HG03354 (cell line): ENCODE results near the gene CENPE.
A peak's percentile ranks its signal among the peaks of the same experiment; 100 is the strongest.

Experiments used
- ATAC-seq: cut with Tn5 transposase; IDR thresholded peaks from one replicate; pipeline ENCODE4 v1.9.1; 2021; ENCODE audit warnings: mild to moderate bottlenecking; ENCODE audit not compliant: unreplicated experiment, poor library complexity, severe bottlenecking

CENPE gene

DNA sequence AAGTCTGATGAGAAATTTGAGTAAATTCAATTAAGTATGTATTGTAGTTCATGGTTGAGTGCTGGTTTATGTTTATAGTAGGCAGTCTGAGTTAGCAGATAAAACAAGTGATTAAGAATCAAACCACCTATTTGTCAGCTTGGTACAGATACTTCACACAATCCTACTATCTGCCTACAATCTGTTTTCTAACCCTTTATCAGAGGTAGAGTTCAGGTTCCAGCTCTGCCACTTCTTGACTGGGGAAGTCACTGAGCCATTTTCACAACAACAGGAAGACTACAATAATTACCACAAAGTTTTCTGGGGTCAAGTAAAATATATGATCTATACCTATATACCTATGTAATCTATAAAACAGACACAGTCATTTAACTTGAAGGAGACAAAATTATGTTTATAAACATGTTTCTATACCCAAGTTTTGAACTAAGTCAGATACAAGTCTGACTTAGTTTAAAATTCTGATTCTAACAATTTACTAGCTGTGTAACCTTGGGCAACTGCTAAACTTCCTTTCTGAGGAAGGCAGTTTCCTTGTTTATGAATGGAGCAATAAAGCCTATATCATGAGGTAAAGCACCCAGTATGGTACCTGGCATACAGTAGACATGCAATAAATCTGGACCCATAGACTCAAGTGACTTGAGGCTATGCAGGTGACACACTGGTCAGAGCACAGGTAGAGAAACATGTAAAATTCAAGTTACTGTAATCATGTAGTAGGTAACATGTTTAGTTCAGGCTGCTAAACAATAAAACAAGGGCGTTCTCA lies 61.3 kb downstream of the CENPE start:
- no peak for ATAC-seq

DNA sequence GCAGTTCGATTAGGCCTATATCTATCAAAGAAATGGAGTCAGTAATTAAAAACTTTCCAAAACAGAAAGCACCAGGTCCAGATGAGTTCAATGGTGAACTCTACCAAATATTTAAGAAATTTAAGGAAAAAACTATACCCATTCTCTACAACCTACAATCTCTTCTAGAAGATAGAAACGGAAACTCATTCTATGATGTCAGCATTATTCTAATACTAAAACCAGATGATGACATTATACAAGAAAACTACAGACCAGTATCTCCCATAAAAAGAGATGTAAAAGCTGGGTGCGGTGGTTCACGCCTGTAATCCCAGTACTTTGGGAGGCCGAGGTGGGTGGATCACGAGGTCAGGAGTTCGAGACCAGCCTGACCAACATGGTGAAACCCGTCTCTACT lies 69.0 kb downstream of the CENPE start:
- ATAC-seq = no peak

DNA sequence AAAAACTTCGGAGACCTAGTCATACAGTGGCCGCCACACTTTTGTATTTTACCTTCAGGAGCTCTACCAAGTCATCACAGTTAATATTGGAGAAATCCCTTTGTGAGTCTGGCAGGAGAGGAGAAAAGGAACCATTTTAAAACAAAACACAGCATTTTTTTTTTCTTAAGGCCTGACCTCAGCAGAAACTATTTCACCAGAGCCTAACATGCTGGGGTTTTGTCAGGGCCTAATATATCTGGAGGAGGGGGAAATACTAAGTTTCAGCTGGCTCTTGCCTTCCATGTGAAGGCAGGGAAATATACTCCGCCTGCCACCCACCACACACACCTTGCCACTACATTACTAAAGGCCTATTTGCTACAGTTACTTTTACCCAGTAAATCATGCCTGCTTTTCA lies 72.0 kb downstream of the CENPE start:
- no peak for ATAC-seq

DNA sequence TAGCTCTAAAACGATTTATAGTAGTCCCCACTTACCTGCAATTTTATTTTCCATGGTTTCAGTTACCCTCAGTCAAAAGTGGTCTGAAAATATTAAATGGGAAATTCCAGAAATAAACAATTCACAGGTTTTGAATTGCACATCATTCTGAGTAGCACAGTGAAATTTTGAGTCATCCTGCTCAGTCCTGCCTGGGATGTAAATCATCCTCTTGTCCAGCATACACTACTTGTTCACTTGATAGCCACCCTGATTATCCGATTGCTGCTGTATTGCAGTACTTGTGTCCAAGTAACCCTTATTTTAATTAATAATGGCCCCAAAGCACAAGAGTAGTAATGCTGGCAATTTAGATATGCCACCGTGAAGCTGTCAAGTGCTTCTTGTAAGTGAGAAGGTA lies 75.0 kb downstream of the CENPE start:
- ATAC-seq = no peak

DNA sequence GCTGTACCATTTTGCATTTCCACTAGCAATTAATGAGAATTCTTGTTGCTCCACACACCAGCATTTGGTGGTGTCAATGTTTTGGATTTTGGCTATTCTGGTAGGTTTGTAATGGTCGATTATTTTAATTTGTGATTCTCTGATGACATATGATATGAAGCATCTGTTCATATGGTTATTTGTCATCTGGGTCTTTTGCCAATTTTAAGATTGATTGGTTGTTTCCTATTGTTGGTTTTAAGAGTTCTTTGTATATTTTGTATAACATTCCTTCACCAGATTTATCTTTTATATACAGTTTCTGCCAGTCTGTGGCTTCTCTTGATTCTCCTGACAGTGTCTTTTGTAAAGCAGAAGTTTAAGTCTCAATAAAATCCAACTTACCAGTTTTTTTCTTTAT lies 80.0 kb downstream of the CENPE start:
- no peak for ATAC-seq

DNA sequence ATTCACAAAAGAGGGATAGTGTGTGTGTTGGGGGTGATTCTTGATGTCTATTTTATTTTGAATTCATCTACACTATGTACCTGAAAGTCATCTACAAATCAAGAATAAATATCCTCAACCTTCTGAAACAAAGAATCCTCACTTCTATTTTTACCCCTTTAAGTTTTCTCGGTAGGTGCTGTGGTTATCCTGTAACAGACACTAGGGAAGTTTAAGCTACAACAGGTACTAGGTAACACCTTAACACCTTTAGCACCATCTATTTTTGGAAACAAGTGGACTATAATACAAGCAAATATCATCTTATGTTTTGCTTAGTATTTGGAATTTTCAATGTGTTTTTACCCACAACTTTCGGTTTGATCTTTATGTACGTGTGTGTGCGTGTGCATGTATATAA lies 86.5 kb downstream of the CENPE start:
- no peak for ATAC-seq

DNA sequence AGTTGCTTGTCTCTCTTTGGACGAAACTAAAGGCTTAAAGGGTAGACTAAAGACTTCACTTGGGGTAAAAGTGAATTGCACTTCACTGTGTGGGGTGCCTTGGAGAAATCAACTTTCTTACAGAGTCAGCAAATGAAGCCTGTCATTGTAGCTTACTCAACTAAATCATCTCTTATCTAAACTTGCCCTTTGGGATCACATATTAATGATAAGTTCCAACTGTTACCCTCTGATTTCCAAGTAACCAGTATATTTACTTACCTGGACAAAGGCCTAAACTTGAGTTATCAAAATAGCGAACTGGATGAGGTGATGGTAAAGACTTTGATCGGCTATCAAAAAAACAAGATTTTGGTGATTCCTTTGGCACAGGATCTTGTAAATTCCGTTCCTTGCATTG lies 89.6 kb downstream of the CENPE start:
- no peak for ATAC-seq

DNA sequence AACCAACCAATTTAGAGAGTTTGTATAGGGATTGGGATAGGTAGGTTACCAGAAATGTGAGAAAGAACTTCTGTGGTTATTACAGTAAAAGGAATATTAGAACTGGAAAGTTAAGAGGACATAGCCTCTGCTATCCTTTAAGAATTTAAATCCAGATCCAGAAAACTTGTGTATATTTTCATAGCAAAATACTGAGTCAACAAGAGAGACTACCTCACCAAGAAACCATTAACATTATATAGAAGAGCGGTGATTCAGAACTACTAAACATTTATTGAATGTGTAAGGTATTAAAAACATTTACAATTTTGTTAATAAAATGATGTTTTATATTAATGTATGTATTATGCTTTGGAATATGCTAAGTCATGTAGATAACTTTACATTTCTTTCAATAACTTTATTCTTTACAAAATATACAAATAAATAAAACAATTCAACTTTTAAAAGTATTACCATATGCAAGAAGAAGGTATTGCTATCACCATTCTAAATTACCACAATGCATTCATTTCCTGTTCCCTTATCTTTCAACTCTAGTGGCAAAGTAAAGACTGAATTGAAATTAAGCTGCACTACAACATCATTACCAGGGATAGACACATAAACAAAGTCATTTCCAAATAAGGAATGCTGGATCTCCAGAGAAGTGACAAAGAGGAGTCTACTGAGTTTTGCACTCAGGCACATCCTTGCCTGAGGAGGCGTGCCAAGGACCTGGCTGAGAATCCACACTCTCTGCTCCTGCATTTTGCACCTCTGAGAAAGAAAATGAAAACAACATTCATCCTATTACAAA lies 92.4 kb downstream of the CENPE start:
- ATAC-seq = no peak

DNA sequence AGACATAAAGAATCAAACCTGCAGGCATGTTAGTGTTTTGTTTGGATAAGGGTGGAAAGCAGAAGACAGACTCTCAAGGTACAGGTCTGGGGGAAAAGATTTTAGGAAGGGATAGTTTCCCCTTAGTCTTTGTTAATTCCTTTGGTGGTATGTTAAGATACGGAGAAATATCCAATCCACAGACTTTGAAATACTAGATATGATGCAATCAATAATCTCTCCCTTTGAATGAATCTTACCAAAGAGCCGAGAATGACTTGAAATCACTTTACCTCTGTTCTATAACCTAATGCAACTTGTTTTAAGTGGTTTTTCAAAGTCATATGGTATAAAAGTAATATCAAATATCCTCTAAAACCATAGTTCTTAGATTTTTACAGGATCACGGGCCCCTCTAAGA lies 93.3 kb downstream of the CENPE start:
- ATAC-seq = no peak

DNA sequence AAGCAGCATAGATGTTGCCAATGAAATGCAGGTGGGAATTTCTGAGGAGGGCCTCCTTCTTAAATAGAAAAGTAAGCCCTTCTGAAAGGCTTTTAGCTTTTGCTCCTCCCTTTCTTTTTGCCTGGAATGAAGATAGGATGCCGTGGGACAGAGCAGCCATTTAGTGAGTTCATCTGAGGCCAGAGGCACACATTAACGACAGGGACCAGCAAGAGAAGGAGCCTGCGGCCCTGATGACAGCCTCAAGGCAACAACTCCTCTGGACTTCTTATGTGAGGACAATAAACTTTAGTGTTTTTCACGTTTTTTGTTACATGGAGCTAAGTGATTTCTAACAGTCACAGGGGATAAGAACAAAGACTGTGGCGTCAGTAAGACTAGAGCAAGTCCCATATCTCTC lies 97.5 kb downstream of the CENPE start:
- no peak for ATAC-seq

DNA sequence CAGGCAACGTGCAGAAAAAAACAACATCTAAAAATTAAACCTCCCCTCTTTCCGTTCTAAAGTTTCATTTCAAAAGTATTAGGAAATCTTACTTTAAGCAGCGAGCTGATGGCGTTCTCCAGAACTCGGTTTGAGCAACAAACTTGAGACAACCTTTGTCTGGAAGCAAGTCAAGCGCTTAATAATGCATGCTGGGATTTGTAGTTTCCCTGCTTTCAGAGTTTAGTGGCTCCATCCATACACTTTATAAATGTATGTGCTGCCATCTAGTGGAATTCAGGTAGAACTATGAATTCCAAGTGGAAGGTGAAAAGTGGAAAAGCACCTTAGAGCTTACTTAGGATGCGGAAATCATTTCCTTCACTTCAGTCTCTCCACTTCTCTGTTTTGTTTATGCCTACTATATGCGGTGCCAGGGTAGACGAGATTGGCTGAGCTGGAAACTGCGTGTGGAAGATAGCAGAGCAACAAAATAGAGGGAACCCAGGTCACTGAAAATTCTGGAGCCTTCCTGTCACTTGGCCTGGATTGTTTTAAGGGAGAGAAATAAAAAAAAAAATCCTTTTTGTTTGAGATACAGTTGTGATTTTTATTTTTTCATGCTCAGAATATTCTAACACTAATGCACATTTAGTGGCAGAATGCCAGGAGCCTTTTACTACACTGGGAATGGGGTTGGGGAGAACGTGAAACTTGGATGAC lies 98.3 kb downstream of the CENPE start, which contains the start of gene BDH2:
BDH2 (minus strand) TSS at position 144 of the 702 bp plus-strand sequence. CDS start 3,580 bp downstream, outside the sequence.
- peak; percentile 98 for ATAC-seq

DNA sequence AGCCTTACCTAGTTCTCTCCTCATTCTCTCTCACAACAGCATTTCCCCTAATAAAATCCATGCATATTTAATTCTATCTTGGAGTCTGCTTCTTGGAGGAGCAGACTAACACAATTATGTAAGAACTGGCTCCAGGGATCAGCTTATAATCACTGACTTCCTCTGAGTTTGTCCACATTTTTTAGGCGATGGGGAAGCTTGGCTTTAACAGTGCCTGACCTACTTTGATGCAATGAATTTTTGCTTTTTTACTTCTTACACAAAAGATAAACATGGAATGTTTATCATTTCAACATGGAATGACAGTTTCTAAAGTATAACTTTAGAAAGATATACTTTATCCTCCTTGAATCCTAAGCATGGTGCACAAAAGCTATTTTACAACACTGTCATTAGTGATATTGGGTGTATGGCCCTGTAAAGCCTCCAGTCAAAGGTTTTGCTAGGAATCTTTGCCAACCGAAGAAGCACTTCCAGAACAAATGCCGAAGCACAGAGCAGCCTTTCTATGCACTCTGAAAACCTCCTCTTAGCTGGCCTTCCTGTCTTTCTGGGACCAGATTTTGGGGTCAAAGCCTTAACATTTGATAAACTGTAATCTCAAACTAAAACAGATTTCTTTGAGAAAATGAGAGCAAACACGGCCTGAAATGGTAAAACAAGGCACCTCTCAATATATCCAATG lies 99.2 kb downstream of the CENPE start:
- ATAC-seq = no peak

DNA sequence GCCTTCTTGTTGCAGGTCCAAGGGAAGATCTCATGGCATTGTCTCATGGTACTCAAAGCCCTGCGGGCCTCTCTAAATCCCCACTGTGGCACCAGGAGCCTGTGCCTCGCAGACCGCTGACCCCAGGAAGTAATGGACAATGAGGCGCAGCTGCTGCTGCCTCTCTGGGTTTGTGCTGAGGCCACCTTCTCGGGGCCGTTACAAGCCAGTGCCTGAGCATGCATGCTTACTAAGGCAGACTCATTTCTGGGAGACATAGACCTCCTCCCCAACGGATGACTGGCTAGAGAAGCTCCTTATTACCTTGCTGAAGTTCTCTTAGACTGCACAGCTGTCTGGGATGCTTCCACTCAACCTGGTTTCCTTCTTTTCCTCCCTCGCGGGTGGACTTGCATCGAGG lies 99.8 kb downstream of the CENPE start:
- ATAC-seq = no peak

DNA sequence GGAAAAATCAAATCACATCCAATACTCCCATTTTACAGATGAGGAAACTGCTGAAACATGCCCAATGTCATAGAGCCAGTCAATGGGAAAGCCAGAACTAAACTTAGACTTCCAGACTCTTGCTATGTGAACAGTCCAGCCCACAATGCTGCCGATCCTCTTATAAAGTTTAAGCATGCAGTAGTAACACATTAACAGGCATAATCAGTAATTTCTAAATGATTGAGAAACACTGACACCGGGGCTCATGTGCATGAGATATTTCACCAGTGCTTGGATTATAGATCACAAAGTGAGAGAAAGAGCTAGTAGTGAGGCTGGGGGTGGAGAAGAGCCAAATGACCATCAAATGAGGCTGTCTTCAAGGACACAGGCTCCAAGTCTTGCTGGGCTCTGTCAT lies 101.0 kb downstream of the CENPE start:
- ATAC-seq = no peak

DNA sequence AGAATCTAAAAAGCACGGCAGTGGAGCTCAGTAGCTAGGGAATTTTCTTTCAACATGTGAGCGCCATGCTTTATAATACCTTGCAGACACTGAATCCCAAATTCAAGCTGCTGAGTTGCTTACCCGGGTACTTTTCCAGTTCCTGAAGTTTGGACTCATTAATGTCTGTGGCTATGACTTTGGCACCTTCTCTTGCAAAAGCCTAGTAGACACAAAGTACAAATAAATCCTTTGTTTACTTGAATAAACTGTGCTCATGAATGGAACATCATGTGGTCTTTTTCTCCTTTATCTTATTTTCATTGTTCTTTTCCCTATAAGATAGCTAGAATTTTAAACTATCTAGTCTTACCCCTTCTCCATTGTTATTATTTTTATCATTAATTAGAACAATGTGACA lies 103.1 kb downstream of the CENPE start:
- no peak for ATAC-seq

DNA sequence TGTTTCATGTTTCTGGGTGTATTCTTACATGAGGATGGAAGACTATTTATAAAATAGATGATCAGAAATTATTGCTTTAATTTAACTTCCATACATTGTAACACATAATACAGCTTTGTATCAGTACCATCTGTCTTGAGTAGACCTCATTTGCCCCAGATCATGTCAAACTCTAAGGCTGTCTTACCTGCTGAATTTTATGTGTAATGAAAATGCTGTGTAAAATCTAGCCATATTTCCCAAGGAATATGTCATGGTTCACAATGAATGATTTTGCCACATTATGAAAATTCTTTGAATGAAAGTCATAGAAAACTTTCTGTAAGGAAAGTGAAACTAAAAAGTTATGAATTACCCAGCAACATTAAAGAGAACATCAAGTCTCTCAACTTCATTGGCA lies 105.9 kb downstream of the CENPE start:
- ATAC-seq = peak; percentile 33

DNA sequence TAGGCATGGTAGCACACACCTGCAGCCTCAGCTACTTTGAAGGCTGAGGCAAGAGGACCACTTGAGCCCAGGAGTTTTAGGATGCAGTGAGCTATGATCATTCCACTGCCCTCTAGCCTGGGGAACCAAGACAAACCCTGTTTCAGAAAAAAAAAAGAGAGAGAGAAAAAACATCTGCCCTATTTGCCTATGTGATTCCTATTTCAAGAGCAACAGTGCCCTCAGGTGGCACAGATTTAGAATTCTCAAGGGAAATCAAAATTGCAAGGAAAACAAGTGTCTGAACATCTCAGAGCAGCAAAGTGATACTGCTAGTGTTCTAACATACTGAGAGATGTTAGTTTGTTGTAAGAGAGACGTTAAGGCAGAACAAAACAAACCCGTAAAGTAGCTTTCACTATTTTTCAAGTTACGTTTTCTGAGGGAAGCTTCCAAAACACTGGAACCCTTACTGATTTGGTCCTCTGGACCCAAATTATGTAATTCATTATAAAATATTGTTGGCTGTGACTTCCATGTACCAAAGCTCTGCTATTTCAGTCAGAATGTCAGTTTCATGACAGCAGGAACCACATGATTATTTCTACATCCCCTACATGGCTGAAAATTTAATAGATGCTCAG lies 106.4 kb downstream of the CENPE start:
- ATAC-seq = peak; percentile 80

DNA sequence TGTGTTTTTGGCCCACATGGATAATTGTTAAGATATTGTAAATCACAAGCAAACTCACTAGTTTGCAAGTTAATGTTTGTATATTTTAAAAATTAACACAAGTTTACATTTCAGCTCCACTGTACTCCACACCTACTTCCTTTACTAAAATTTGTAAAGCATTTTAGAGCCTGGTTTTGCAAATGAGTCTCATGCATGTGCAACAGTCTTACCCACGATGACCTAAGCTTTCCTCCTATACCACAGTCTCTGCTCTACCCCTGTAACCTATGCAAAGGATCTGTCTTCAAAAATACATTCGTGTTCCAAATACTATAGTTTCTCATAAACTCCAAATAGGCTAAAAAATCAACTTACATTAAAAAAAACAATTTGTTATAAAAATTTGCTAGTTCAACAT lies 108.7 kb downstream of the CENPE start:
- no peak for ATAC-seq

DNA sequence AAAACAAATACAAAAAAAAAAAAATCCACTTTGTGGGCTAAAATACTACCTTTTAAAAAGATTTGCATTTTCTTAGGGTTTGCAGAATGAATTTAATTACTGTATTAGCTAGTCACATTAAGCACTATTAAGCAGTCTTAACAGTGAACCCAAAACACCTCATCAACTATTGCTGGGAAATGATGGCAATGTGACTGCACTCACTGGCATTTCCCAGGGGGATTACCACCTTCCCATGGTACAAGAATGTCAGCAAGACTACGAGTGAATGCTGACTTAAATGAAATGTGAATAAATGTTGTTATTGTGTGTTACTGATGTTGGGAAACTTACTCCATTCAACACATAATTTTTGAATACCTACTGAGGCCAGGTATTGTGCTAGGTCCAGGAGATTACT lies 111.6 kb downstream of the CENPE start:
- no peak for ATAC-seq
